SK-N-SH (cell line): ENCODE results near the gene CAPRIN2. TPM values are rescaled to one million over a fixed set of nuclear protein-coding genes. Genes with fewer than 3 reads are reported as not detected.

Experiments used
- CTCF ChIA-PET: fragments of 300-600, 350-600 bp; formaldehyde crosslinking; extraction: SDS; loops from one replicate; lab custom pipeline; 2021; lab: Yijun Ruan, JAX
- POLR2A ChIA-PET: fragments of 350-600 bp; sonication (Branson Sonifier 250); formaldehyde crosslinking; extraction: SDS; loops from one replicate; lab custom pipeline; 2020; ENCODE audit warnings: antibody characterized with exemption, inconsistent platforms; lab: Yijun Ruan, JAX
- DNase-seq: peaks from one replicate; pipeline ENCODE4 v3.0.0; 2012
- H2AFZ ChIP-seq: fragments of 200-600 bp; sonication (generic); 2 replicates; pipeline ENCODE4 v1.8.1; 2016; ENCODE audit warnings: antibody characterized with exemption, mild to moderate bottlenecking, low read depth
- H3F3A ChIP-seq: fragments of 200-600 bp; sonication (generic); replicated peaks from 2 replicates; pipeline ENCODE3; 2016; ENCODE audit warnings: antibody characterized with exemption, mild to moderate bottlenecking; ENCODE audit not compliant: insufficient read depth
- H3K27ac ChIP-seq, 2 experiments: fragments of 200-500 bp in 1 of 2; fragments of 200-600 bp in 1 of 2; sonication (Bioruptor generic) in 1 of 2; sonication (generic), shearing (Covaris generic) in 1 of 2; 2 replicates each; pipeline versions ENCODE4 v1.5.1 to v1.6.1; 2014 to 2016; ENCODE audit warnings: low read depth in 2 of 2, inconsistent platforms in 1 of 2, low read length in 1 of 2, mild to moderate bottlenecking in 1 of 2, mixed read lengths in 1 of 2
- H3K27me3 ChIP-seq: fragments of 200-600 bp; sonication (generic), shearing (Covaris generic); 2 replicates; pipeline ENCODE4 v1.6.1; 2016; ENCODE audit warnings: mixed run types; ENCODE audit not compliant: insufficient read depth
- H3K36me3 ChIP-seq, 2 experiments: fragments of 200-500 bp in 1 of 2; fragments of 200-600 bp in 1 of 2; sonication (Bioruptor generic) in 1 of 2; sonication (generic) in 1 of 2; replicated peaks in 1 of 2; 2 replicates each; pipeline versions ENCODE3 to v1.5.1; 2014 to 2016; ENCODE audit warnings: low read length in 1 of 2, mild to moderate bottlenecking in 1 of 2; ENCODE audit not compliant: insufficient read depth in 2 of 2, control insufficient read depth in 1 of 2
- H3K4me1 ChIP-seq, 2 experiments: fragments of 200-500 bp in 1 of 2; fragments of 200-600 bp in 1 of 2; sonication (Bioruptor generic) in 1 of 2; sonication (generic), shearing (Covaris generic) in 1 of 2; 2 replicates each; pipeline versions ENCODE4 v1.5.1 to v1.6.1; 2014 to 2016; ENCODE audit warnings: low read depth in 1 of 2, low read length in 1 of 2, mixed run types in 1 of 2; ENCODE audit not compliant: insufficient read depth in 2 of 2, control insufficient read depth in 1 of 2
- H3K4me2 ChIP-seq: fragments of 200-600 bp; sonication (generic), shearing (Covaris generic); 2 replicates; pipeline ENCODE4 v1.6.1; 2017; ENCODE audit warnings: mixed run types
- H3K4me3 ChIP-seq, 2 experiments: fragments of 200-500 bp in 1 of 2; fragments of 200-600 bp in 1 of 2; sonication (Bioruptor generic) in 1 of 2; sonication (generic), shearing (Covaris generic) in 1 of 2; 2 replicates each; pipeline versions ENCODE4 v1.5.1 to v1.8.1; 2014 to 2016; ENCODE audit warnings: low read depth in 2 of 2, inconsistent platforms in 1 of 2, low read length in 1 of 2, mild to moderate bottlenecking in 1 of 2, mixed read lengths in 1 of 2, moderate library complexity in 1 of 2
- H3K79me2 ChIP-seq: fragments of 200-600 bp; sonication (generic); 2 replicates; pipeline ENCODE4 v1.8.1; 2017; ENCODE audit warnings: mild to moderate bottlenecking; ENCODE audit not compliant: insufficient read depth
- H3K9ac ChIP-seq: fragments of 200-600 bp; sonication (generic); 2 replicates; pipeline ENCODE4 v1.6.1; 2017; ENCODE audit warnings: mixed run types
- H3K9me2 ChIP-seq: fragments of 200-600 bp; sonication (generic); 2 replicates; pipeline ENCODE4 v1.6.1; 2017; ENCODE audit warnings: mixed run types
- H3K9me3 ChIP-seq: fragments of 200-600 bp; sonication (generic); 2 replicates; pipeline ENCODE4 v1.6.1; 2017; ENCODE audit warnings: mixed run types, mild to moderate bottlenecking, moderate library complexity
- H4K20me1 ChIP-seq: fragments of 200-600 bp; sonication (generic); 2 replicates; pipeline ENCODE4 v1.6.1; 2017; ENCODE audit warnings: mild to moderate bottlenecking, mixed run types; ENCODE audit not compliant: insufficient read depth
- CTCF ChIP-seq: fragments of 200-600 bp; sonication (generic); IDR thresholded peaks from 2 replicates; pipeline ENCODE4 v1.6.1; 2017; ENCODE audit warnings: antibody characterized with exemption, mild to moderate bottlenecking, moderate library complexity
- ELF1 ChIP-seq: IDR thresholded peaks from 2 replicates; pipeline ENCODE4 v1.4.0; 2012
- EZH2phosphoT487 ChIP-seq: fragments of 200-600 bp; sonication (generic); IDR thresholded peaks from 2 replicates; pipeline ENCODE4 v1.6.1; 2017; ENCODE audit warnings: low read depth, mixed run types, mild to moderate bottlenecking, antibody characterized with exemption, moderate library complexity, borderline replicate concordance
- FOSL2 ChIP-seq: IDR thresholded peaks from 2 replicates; pipeline ENCODE4 v1.4.0; 2012; ENCODE audit warnings: low read depth, mild to moderate bottlenecking, moderate library complexity, borderline replicate concordance
- IRF3 ChIP-seq: fragments of 150-350 bp; IDR thresholded peaks from 2 replicates; pipeline ENCODE4 v1.6.1; 2016; ENCODE audit warnings: mild to moderate bottlenecking, low read depth, low read length
- MEF2A ChIP-seq: IDR thresholded peaks from 2 replicates; pipeline ENCODE4 v1.4.0; 2012; ENCODE audit warnings: low read depth, borderline replicate concordance
- MXI1 ChIP-seq: IDR thresholded peaks from 2 replicates; pipeline ENCODE4 v1.6.1; 2012; ENCODE audit warnings: mild to moderate bottlenecking, low read depth, low read length, improper control_type of control experiment
- NFIC ChIP-seq: IDR thresholded peaks from 2 replicates; pipeline ENCODE4 v1.4.0; 2012; ENCODE audit warnings: borderline replicate concordance
- PBX3 ChIP-seq: IDR thresholded peaks from 2 replicates; pipeline ENCODE4; 2012
- POLR2AphosphoS5 ChIP-seq: IDR thresholded peaks from 2 replicates; pipeline ENCODE4 v1.6.1; 2012; ENCODE audit warnings: low read depth, low read length
- RAD21 ChIP-seq: IDR thresholded peaks from 2 replicates; pipeline ENCODE4 v1.6.1; 2012; ENCODE audit warnings: mild to moderate bottlenecking, low read length
- RFX5 ChIP-seq: IDR thresholded peaks from 2 replicates; pipeline ENCODE4 v1.6.1; 2012; ENCODE audit warnings: mild to moderate bottlenecking, improper control_type of control experiment, low read length
- SMC3 ChIP-seq: IDR thresholded peaks from 2 replicates; pipeline ENCODE4 v1.6.1; 2012; ENCODE audit warnings: low read depth, low read length, improper control_type of control experiment
- TAF1 ChIP-seq: IDR thresholded peaks from 2 replicates; pipeline ENCODE4 v1.6.1; 2012; ENCODE audit warnings: low read depth, mild to moderate bottlenecking, low read length, moderate library complexity, borderline replicate concordance
- TCF12 ChIP-seq: IDR thresholded peaks from 2 replicates; pipeline ENCODE4 v1.4.0; 2012
- TEAD4 ChIP-seq: IDR thresholded peaks from 2 replicates; pipeline ENCODE4 v1.4.0; 2012; ENCODE audit warnings: mild to moderate bottlenecking, borderline replicate concordance; ENCODE audit not compliant: insufficient read depth
- USF1 ChIP-seq: IDR thresholded peaks from 2 replicates; pipeline ENCODE4 v1.4.0; 2012; ENCODE audit warnings: low read depth, borderline replicate concordance
- USF2 ChIP-seq: fragments of 150-350 bp; IDR thresholded peaks from 2 replicates; pipeline ENCODE4 v1.6.1; 2017; ENCODE audit warnings: antibody characterized with exemption, low read length, low read depth, borderline replicate concordance
- WGBS: methylation state at CpG from one replicate; pipeline ENCODE4 v1.1.6; 2017; ENCODE audit warnings: low lambda C conversion rate; 5-methylcytosine and 5-hydroxymethylcytosine counted together
- polyA plus RNA-seq, 3 experiments: library from polyadenylated mRNA; depleted of rRNA; stranded (reverse); fragments of >200 nt; gene quantifications; 2 replicates each; pipeline ENCODE4 v1.2.3, GENCODE V29; 2012
- TF ChIP-seq, protein P1 (sequence below): IDR thresholded peaks from 2 replicates; pipeline ENCODE4 v1.4.0; 2012; ENCODE audit warnings: low read depth

Gene CAPRIN2
- polyA plus RNA-seq, 1 of the 3 experiments (the other 2 are of a cell fraction), result 21.4 TPM

- Histone ChIP-seq H3K4me3 (peak overlapping the region; percentile 74 to 93), H3K9me2 (no peaks in the 10 kb centered on the region), H3K36me3 (peaks cover 13 to 19% of the 10 kb centered on the region in 2 experiments), H3K27ac (peak overlapping the region; percentile 49 to 87), H3K9ac (peak overlapping the region; percentile 77), H4K20me1 (peaks cover 25% of the 10 kb centered on the region), H3K4me1 (peaks cover 3 to 14% of the 10 kb centered on the region in 2 experiments; a peak in 2 of 4 replicates), H3K9me3 (no peaks in the 10 kb centered on the region)
- CTCF ChIA-PET, result interaction anchor here (0.9 to 2.9 kb wide), 15 partner anchors 10 to 232 kb away, joined by 3 to 23 read pairs (median 5); partner anchors contain the start of gene IPO8
- POLR2A ChIA-PET, result interaction anchor here (1.7 kb wide), 1 partner anchor 58 kb away, joined by 5 read pairs; the partner anchor contains the start of gene IPO8
- DNase-seq, result peak; percentile 20
- no peak for TF ChIP-seq ELF1
- no peak for TF ChIP-seq TEAD4
- TF ChIP-seq RFX5, result no peak
- no peak for TF ChIP-seq POLR2AphosphoS5
- no peak for TF ChIP-seq RAD21
- no peak for TF ChIP-seq NFIC
- TF ChIP-seq USF2, result no peak
- no peak for TF ChIP-seq EZH2phosphoT487
- TF ChIP-seq, protein P1, sequence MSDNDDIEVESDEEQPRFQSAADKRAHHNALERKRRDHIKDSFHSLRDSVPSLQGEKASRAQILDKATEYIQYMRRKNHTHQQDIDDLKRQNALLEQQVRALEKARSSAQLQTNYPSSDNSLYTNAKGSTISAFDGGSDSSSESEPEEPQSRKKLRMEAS, result no peak
- no peak for TF ChIP-seq TCF12
- no peak for TF ChIP-seq MXI1
- TF ChIP-seq FOSL2, result no peak
- no peak for TF ChIP-seq IRF3
- no peak for TF ChIP-seq CTCF
- TF ChIP-seq MEF2A, result no peak
- peak; percentile 62; the same call in 1 of the 2 replicates for TF ChIP-seq USF1
- TF ChIP-seq PBX3, result peak; percentile 7; the same call in 1 of the 2 replicates
- peak; percentile 31; the same call in 1 of the 2 replicates for TF ChIP-seq TAF1
- TF ChIP-seq SMC3, result no peak
- TF ChIP-seq, all 33 proteins: peak for 3
- Histone ChIP-seq H2AFZ (peak overlapping the region; percentile 16; the same call in 1 of the 2 replicates), H3F3A (no peaks in the 10 kb centered on the region), H3K4me2 (peak overlapping the region; percentile 88), H3K27me3 (no peaks in the 10 kb centered on the region), H3K79me2 (peaks cover 56% of the 10 kb centered on the region)
- WGBS, result 5% methylated on average over 18 of the region's 18 CpGs
Measured at GRCh38 chr12:30753751-30754382, 884 bp downstream of the CAPRIN2 start.
